Colonic mucosa (tissue), 4 donors: ENCODE measurements around the gene THSD7A. TPM values are rescaled to one million over a fixed set of nuclear protein-coding genes. Genes with fewer than 3 reads are reported as not detected.

Experiments used
- DNase-seq: peaks from one replicate; pipeline ENCODE4 v3.0.0-alpha.2; 2020
- H3K27ac ChIP-seq: fragments of 200-600 bp; one replicate; pipeline ENCODE4 v1.8.0; 2021
- H3K27me3 ChIP-seq: fragments of 200-600 bp; one replicate; pipeline ENCODE4 v1.8.0; 2021
- H3K36me3 ChIP-seq: fragments of 200-600 bp; one replicate; pipeline ENCODE4 v1.8.0; 2021
- H3K4me1 ChIP-seq: fragments of 200-600 bp; one replicate; pipeline ENCODE4 v1.8.0; 2021; ENCODE audit warnings: mild to moderate bottlenecking
- H3K4me3 ChIP-seq: fragments of 200-600 bp; one replicate; pipeline ENCODE4 v1.8.0; 2021
- H3K9ac ChIP-seq, 2 donors: one replicate each; pipeline ENCODE4 v1.7.0; 2013; ENCODE audit warnings: control low read depth in 2 of 2, low read depth in 2 of 2, low read length in 2 of 2
- H3K9me3 ChIP-seq: fragments of 200-600 bp; one replicate; pipeline ENCODE4 v1.8.0; 2021
- intact Hi-C: fragments of 100-400 bp; cut with DNase I; formaldehyde crosslinking; loops from one replicate; pipeline ENCODE4 v1.14.1; 2022
- total RNA-seq, 2 donors: library from RNA; stranded (reverse); fragmentation: NEBNext Ultra II Directional in 1 of 2; extraction: Animal tissue kit (Norgen Biotek cat#: 25700) in 1 of 2; gene quantifications; one replicate each; pipeline ENCODE4 v1.2.1, GENCODE V29; 2021
- TF ChIP-seq, protein P1 (sequence below): fragments of 200-600 bp; IDR thresholded peaks from one replicate; pipeline ENCODE4 v1.8.0; 2022; ENCODE audit warnings: antibody characterized with exemption, mild to moderate bottlenecking
- donor health status: healthy.
- donor health status: DM: no; HTN: no; CAD: no.
- donor health status: DM: no; HTN: no; CAD: no.

THSD7A gene
- total RNA-seq, 2 donors from 2014 or later = 2.1 to 2.3 TPM

DNA sequence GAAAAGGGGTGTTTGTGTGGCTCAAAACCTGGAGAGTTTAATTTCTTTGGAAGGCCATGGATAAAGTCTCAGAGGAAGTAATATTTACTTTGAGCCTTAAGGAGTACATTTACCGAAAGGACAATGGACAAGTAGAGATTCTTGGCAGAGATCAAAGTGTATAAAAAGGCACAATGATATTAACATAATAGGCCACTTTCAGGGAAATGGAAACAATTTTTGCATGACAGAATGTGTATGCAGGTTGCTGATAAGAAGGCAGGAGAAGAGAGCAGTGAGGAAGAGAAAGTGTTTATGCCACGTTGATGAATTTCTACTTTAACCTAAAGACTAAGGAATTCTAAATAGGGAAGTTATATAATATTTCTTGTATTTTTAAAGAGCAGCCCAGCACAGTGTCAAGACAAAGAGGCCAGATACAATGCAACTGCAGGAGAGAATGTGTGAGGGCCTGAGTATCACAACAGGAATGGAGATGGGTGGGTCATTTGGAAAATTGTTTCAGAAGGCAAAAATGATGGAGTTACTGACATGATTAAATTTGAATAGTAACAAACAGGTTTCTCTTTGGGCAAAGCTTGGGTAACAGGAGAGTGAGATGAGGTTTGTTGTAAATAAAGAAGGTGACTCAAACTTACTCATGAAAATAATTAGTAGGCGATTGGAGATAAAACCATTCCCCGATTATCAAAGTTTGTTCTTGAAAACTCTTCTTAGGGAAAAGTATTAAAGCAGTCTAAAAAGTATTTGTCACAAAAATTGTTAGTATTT lies 84.1 kb downstream of the THSD7A start:
- no peaks in the 10 kb centered on the region for H3K27me3 ChIP-seq
- no peaks in the 10 kb centered on the region for H3K4me1 ChIP-seq
- H3K36me3 ChIP-seq = no peaks in the 10 kb centered on the region
- no peak for DNase-seq
- TF ChIP-seq, protein P1, sequence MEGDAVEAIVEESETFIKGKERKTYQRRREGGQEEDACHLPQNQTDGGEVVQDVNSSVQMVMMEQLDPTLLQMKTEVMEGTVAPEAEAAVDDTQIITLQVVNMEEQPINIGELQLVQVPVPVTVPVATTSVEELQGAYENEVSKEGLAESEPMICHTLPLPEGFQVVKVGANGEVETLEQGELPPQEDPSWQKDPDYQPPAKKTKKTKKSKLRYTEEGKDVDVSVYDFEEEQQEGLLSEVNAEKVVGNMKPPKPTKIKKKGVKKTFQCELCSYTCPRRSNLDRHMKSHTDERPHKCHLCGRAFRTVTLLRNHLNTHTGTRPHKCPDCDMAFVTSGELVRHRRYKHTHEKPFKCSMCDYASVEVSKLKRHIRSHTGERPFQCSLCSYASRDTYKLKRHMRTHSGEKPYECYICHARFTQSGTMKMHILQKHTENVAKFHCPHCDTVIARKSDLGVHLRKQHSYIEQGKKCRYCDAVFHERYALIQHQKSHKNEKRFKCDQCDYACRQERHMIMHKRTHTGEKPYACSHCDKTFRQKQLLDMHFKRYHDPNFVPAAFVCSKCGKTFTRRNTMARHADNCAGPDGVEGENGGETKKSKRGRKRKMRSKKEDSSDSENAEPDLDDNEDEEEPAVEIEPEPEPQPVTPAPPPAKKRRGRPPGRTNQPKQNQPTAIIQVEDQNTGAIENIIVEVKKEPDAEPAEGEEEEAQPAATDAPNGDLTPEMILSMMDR = no peak
- intact Hi-C loops = loop anchor here (2.0 kb wide), 1 partner anchor 39 kb away; no protein-coding TSS in a partner anchor
- H3K9ac ChIP-seq = no peak overlapping the region
- H3K9me3 ChIP-seq = no peaks in the 10 kb centered on the region
- H3K27ac ChIP-seq = no peak overlapping the region
- no peak overlapping the region for H3K4me3 ChIP-seq

DNA sequence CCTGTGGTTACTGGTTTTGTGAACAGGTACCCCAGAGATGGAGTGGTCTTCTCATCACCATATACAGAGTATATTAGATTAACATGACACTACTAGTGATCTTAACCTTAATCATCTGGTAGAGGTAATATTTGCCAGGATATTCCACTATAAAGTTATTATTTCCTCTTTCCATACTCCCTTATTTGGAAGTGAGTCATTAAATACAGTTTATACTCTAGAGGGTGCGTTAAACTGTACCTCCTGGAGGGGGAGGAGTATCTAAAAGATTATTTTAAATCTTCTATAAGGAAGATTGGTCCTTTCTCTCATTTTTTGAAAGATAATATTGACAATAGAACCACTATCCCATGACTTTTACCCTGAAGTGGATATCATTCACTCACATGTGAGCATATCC lies 85.4 kb downstream of the THSD7A start:
- intact Hi-C loops = no loop called here
- TF ChIP-seq, protein P1 = no peak
- DNase-seq = no peak
- Histone ChIP-seq H3K4me3 (no peak overlapping the region), H3K9me3 (no peaks in the 10 kb centered on the region), H3K9ac (no peak overlapping the region), H3K4me1 (no peaks in the 10 kb centered on the region), H3K27me3 (no peaks in the 10 kb centered on the region), H3K27ac (no peak overlapping the region), H3K36me3 (no peaks in the 10 kb centered on the region)

DNA sequence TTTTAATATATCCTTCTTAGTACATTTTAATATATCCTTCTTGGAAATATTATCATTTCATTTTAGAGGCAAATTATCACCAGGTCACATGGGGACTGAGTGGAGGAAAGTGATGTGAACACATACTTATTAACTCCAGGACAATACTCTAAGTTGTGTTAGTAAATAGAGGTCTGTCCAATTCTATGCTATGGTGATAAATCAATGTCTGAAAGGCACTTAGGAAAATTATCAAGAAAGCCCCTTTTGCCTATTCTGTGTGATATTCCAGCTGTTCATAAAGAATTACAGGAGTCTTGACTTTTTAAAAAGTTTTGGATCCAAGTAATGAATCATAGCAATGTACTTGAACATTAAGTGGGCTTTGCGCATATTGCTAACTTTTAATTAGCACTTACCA lies 88.5 kb downstream of the THSD7A start:
- H3K27me3 ChIP-seq = no peaks in the 10 kb centered on the region
- no peak overlapping the region for H3K27ac ChIP-seq
- intact Hi-C loops = no loop called here
- no peaks in the 10 kb centered on the region for H3K4me1 ChIP-seq
- H3K36me3 ChIP-seq = no peaks in the 10 kb centered on the region
- DNase-seq = no peak
- H3K9ac ChIP-seq = no peak overlapping the region
- H3K4me3 ChIP-seq = no peak overlapping the region
- TF ChIP-seq, protein P1 = no peak
- no peaks in the 10 kb centered on the region for H3K9me3 ChIP-seq

DNA sequence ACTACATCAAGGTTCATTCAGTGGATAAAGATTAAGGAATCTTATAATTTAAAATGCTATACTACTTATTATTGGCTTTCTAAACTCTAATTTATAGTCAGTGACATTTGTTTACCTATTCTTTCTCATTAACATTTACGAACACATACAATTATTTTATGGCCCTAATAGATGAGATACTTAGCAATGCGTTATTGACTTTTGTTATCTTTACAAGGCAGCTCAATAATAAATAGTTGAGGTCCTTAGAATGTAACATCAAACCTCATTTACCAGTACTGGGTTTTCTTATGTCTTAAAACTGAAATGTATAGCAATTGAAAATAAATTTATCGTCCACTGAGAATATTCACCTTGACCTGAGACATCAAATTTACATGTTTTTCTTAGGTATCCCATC lies 89.0 kb downstream of the THSD7A start:
- Histone ChIP-seq H3K36me3 (no peaks in the 10 kb centered on the region), H3K4me1 (no peaks in the 10 kb centered on the region), H3K4me3 (no peak overlapping the region), H3K9me3 (no peaks in the 10 kb centered on the region), H3K27me3 (no peaks in the 10 kb centered on the region), H3K9ac (no peak overlapping the region), H3K27ac (no peak overlapping the region)
- DNase-seq = no peak
- TF ChIP-seq, protein P1 = no peak
- intact Hi-C loops = no loop called here

DNA sequence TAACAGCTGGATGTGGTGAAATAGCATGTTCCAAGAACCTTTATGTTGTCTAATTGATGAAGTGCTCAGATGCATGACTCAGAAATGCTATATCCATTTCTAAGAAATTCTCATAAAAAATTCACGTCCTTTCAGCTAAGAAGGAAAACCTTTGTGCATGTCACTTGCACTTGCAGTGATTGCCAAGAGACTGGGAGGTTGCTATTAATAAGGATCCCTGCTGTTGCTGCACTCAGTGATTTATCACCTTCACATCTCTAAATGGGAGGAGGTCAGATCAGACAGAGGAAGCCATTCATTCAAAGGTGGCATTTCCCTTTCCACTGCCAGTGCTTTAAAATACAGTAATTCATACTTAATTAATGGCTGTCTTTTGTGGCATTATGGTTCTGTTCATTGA lies 89.5 kb downstream of the THSD7A start:
- no peak overlapping the region for H3K9ac ChIP-seq
- H3K27me3 ChIP-seq = no peaks in the 10 kb centered on the region
- TF ChIP-seq, protein P1 = no peak
- H3K4me3 ChIP-seq = no peak overlapping the region
- H3K4me1 ChIP-seq = no peaks in the 10 kb centered on the region
- H3K36me3 ChIP-seq = no peaks in the 10 kb centered on the region
- DNase-seq = no peak
- no peak overlapping the region for H3K27ac ChIP-seq
- no peaks in the 10 kb centered on the region for H3K9me3 ChIP-seq
- intact Hi-C loops = no loop called here
